ENCODE data around the gene GMNN.
"Not testable (repeated sequence)": the region's sequence is repeated elsewhere in the genome, so short reads cannot be mapped to it uniquely, and the experiment has no call there.

The GMNN gene

GRCh38 chr6:24752917-24753492, 21.7 kb upstream of the GMNN start:
- peaks cover 5% of the 10 kb centered on the region for H3K9me3 Mint-ChIP-seq
- no peaks in the 10 kb centered on the region for H3K36me3 Mint-ChIP-seq (ENCODE audit: low read depth)
- H3K27ac Mint-ChIP-seq = no peak overlapping the region
- peaks cover 11% of the 10 kb centered on the region for H3K27me3 Mint-ChIP-seq (ENCODE audit: low read depth)
- H3K4me1 Mint-ChIP-seq (ENCODE audit: low read depth) = peaks cover 2% of the 10 kb centered on the region
- no peak overlapping the region for H3K4me3 Mint-ChIP-seq

- H3K9me3 Mint-ChIP-seq = peaks cover 5% of the 10 kb centered on the region
- no peaks in the 10 kb centered on the region for H3K36me3 Mint-ChIP-seq (ENCODE audit: low read depth)
- peaks cover 11% of the 10 kb centered on the region for H3K27me3 Mint-ChIP-seq (ENCODE audit: low read depth)
- H3K27ac Mint-ChIP-seq = no peak overlapping the region
- no peak overlapping the region for H3K4me3 Mint-ChIP-seq
- H3K4me1 Mint-ChIP-seq (ENCODE audit: low read depth) = peaks cover 4% of the 10 kb centered on the region
Measured at GRCh38 chr6:24753545-24753944, 21.2 kb upstream of the GMNN start.

- not testable (repeated sequence) for H3K4me3 Mint-ChIP-seq; H3K9me3 Mint-ChIP-seq; H3K4me1 Mint-ChIP-seq (ENCODE audit: low read depth); H3K27ac Mint-ChIP-seq; H3K36me3 Mint-ChIP-seq (ENCODE audit: low read depth)
- peaks cover 11% of the 10 kb centered on the region for H3K27me3 Mint-ChIP-seq (ENCODE audit: low read depth)
Measured at GRCh38 chr6:24754378-24754777, 20.4 kb upstream of the GMNN start.

DNA sequence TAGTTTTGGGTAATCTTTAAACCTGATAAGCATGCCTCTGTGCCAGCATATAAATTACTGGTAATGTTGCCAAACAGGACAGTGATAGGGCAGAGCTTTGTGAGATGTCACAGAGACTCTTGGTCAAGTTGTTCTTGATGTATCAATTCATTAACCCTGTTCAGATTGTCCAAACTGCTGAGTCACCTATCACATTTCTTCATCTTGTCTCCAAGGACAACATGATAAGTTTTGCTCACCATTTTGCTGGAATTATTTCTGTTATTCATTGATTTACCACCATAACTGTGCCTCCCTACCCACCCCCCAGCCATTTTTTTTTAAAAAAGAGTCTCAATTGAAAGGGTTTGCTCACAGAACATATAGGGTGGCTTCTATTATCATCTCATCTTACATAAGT, 19.5 kb upstream of the GMNN start:
- Mint-ChIP-seq H3K36me3 (ENCODE audit: low read depth) (no peaks in the 10 kb centered on the region), H3K4me1 (ENCODE audit: low read depth) (peaks cover 4% of the 10 kb centered on the region), H3K27me3 (ENCODE audit: low read depth) (peaks cover 11% of the 10 kb centered on the region), H3K9me3 (peaks cover 5% of the 10 kb centered on the region), H3K4me3 (no peak overlapping the region), H3K27ac (no peak overlapping the region)

DNA sequence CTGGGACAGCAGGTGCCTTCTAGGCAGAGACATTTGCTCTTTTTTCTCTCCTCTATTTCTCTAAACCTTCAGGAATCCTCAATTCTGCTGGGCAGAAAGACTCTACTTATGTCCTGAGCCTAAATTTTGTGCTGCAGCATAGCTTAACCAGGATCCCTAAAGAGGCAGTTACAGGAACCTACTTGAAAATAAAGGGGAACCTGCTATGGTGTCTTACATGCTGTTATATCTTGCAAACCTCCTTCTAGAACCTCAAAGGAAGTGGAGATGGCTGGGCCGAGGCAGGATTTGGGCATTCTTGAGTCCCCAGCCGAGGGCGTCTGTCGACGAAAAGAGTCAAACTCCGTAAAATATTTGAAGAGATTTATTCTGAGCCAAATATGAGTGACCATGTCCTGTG, 17.1 kb upstream of the GMNN start:
- H3K36me3 Mint-ChIP-seq (ENCODE audit: low read depth) = no peaks in the 10 kb centered on the region
- H3K9me3 Mint-ChIP-seq = peaks cover 5% of the 10 kb centered on the region
- H3K4me3 Mint-ChIP-seq = no peak overlapping the region
- H3K27ac Mint-ChIP-seq = no peak overlapping the region
- H3K27me3 Mint-ChIP-seq (ENCODE audit: low read depth) = no peaks in the 10 kb centered on the region
- peaks cover 7% of the 10 kb centered on the region for H3K4me1 Mint-ChIP-seq (ENCODE audit: low read depth)

DNA sequence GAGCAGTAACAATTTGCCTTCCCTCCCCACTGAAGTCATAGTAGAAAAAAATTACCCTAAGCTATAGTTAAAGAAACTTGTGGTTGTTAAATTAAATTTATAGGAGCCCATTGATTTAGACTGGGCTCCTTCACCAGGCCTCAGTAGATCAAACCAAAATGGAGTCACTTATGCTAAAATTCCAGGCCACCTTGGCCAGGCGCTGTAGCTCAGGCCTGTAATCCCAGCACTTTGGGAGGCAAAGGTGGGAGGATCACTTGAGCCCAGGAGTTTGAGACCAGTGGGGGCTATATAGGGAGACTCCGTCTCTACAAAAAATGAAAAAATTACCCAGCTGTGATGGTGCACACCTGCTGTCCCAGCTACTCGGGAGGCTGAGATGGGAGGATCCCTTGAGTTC, 15.0 kb upstream of the GMNN start:
- no peaks in the 10 kb centered on the region for H3K27me3 Mint-ChIP-seq (ENCODE audit: low read depth)
- no peaks in the 10 kb centered on the region for H3K9me3 Mint-ChIP-seq
- H3K4me3 Mint-ChIP-seq = no peak overlapping the region
- no peaks in the 10 kb centered on the region for H3K36me3 Mint-ChIP-seq (ENCODE audit: low read depth)
- peaks cover 7% of the 10 kb centered on the region for H3K4me1 Mint-ChIP-seq (ENCODE audit: low read depth)
- H3K27ac Mint-ChIP-seq = no peak overlapping the region

GRCh38 chr6:24760210-24760609, 14.5 kb upstream of the GMNN start:
- H3K9me3 Mint-ChIP-seq = no peaks in the 10 kb centered on the region
- peaks cover 9% of the 10 kb centered on the region for H3K4me1 Mint-ChIP-seq (ENCODE audit: low read depth)
- no peaks in the 10 kb centered on the region for H3K36me3 Mint-ChIP-seq (ENCODE audit: low read depth)
- no peaks in the 10 kb centered on the region for H3K27me3 Mint-ChIP-seq (ENCODE audit: low read depth)
- no peak overlapping the region for H3K27ac Mint-ChIP-seq
- H3K4me3 Mint-ChIP-seq = no peak overlapping the region

- Mint-ChIP-seq H3K36me3 (ENCODE audit: low read depth) (no peaks in the 10 kb centered on the region), H3K4me3 (no peak overlapping the region), H3K27ac (no peak overlapping the region), H3K27me3 (ENCODE audit: low read depth) (no peaks in the 10 kb centered on the region), H3K4me1 (ENCODE audit: low read depth) (peaks cover 13% of the 10 kb centered on the region), H3K9me3 (no peaks in the 10 kb centered on the region)
Measured at GRCh38 chr6:24761193-24761835, 13.4 kb upstream of the GMNN start.

GRCh38 chr6:24761851-24762250, 12.9 kb upstream of the GMNN start:
- Mint-ChIP-seq H3K9me3 (no peaks in the 10 kb centered on the region), H3K27ac (no peak overlapping the region), H3K4me3 (no peak overlapping the region), H3K27me3 (ENCODE audit: low read depth) (no peaks in the 10 kb centered on the region), H3K4me1 (ENCODE audit: low read depth) (peaks cover 14% of the 10 kb centered on the region), H3K36me3 (ENCODE audit: low read depth) (no peaks in the 10 kb centered on the region)

DNA sequence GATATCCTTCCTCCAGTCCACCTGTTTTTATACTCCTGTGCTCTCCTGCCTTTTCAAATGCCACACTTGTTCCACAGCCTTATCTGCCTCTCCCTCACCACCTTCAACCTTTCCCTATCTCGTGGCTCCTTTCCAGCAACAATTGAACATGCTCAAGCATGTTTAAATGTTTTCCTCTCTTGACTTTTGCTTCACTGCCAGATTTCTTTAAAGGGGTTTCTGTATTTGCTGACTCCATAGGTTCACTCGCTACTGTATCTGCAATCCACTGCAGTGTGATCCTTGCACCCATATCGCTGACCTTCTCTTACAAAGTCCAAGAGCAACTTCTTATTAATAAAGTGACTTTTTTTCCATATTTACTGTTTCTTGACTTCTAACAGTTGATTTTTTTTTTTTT, 11.2 kb upstream of the GMNN start:
- H3K36me3 Mint-ChIP-seq (ENCODE audit: low read depth) = no peaks in the 10 kb centered on the region
- H3K27me3 Mint-ChIP-seq (ENCODE audit: low read depth) = no peaks in the 10 kb centered on the region
- peaks cover 13% of the 10 kb centered on the region for H3K4me1 Mint-ChIP-seq (ENCODE audit: low read depth)
- no peaks in the 10 kb centered on the region for H3K9me3 Mint-ChIP-seq
- H3K27ac Mint-ChIP-seq = no peak overlapping the region
- no peak overlapping the region for H3K4me3 Mint-ChIP-seq

GRCh38 chr6:24764833-24765828, 9.6 kb upstream of the GMNN start:
- not testable (repeated sequence) for H3K9me3 Mint-ChIP-seq; H3K27me3 Mint-ChIP-seq (ENCODE audit: low read depth); H3K36me3 Mint-ChIP-seq (ENCODE audit: low read depth); H3K4me3 Mint-ChIP-seq; H3K27ac Mint-ChIP-seq
- H3K4me1 Mint-ChIP-seq (ENCODE audit: low read depth) = peaks cover 12% of the 10 kb centered on the region

- H3K9me3 Mint-ChIP-seq; H3K27ac Mint-ChIP-seq; H3K36me3 Mint-ChIP-seq (ENCODE audit: low read depth); H3K27me3 Mint-ChIP-seq (ENCODE audit: low read depth); H3K4me3 Mint-ChIP-seq: not testable (repeated sequence)
- H3K4me1 Mint-ChIP-seq (ENCODE audit: low read depth) = peaks cover 12% of the 10 kb centered on the region
Measured at GRCh38 chr6:24765968-24766367, 8.8 kb upstream of the GMNN start.

DNA sequence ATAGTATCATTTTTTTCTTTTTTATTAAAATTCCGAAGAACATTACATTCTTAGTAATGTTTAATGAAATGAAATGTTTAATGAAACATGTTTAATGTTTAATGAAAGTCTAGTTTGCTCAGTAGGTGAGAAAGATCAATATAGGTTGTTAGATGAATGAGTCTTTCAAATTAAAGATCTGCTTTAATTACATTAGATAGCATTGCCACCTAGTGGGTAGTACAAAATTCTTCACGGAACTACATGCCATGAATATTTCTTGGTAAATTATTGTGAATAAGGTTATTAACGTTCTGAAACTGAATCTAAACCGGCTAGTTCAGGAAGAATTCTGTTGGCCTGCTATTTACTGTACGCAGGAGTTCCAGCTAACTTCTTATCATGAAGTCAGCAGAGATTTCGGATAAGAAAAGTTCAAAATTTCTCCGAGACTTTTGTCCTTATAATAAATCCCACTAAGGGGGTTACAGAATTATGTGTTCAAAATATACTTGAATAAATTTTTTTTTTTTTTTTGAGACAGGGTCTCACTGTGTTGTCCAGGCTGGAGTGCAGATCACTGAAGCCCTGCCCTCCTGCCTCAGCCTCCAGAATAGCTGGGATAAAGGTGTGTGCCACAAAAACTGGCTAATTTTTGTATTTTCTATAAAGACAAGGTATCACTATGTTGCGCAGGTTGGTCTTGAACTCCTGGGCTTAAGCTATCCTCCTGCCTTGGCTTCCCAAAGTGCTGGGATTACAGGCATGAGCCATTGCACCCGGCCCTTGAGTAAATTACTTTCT, 7.9 kb upstream of the GMNN start:
- no peaks in the 10 kb centered on the region for H3K27me3 Mint-ChIP-seq (ENCODE audit: low read depth)
- no peak overlapping the region for H3K27ac Mint-ChIP-seq
- no peaks in the 10 kb centered on the region for H3K36me3 Mint-ChIP-seq (ENCODE audit: low read depth)
- H3K4me3 Mint-ChIP-seq = no peak overlapping the region
- H3K9me3 Mint-ChIP-seq = no peaks in the 10 kb centered on the region
- H3K4me1 Mint-ChIP-seq (ENCODE audit: low read depth) = peaks cover 10% of the 10 kb centered on the region

- Mint-ChIP-seq H3K36me3 (ENCODE audit: low read depth) (no peaks in the 10 kb centered on the region), H3K27me3 (ENCODE audit: low read depth) (no peaks in the 10 kb centered on the region), H3K4me1 (ENCODE audit: low read depth) (peaks cover 9% of the 10 kb centered on the region), H3K4me3 (no peak overlapping the region), H3K27ac (no peak overlapping the region), H3K9me3 (no peaks in the 10 kb centered on the region)
Measured at GRCh38 chr6:24768361-24768760, 6.4 kb upstream of the GMNN start.

All from T-helper 1 cell treated with Interleukin-12 subunit alpha and Interleukin-12 subunit beta and Interleukin-4 antibody, amounts not matched to agents 30 μg/mL and 1 μg/mL, for 36 hours (primary cell).